Natural killer cell (primary cell): ENCODE data around the gene DACH1. TPM values are rescaled to one million over a fixed set of nuclear protein-coding genes. Genes with fewer than 3 reads are reported as not detected.

ENCODE experiments used
- ATAC-seq, 3 donors: fragments of 150-1000 bp in 2 of 3; fragments of 200-7000 bp in 1 of 3; cut with Tn5 transposase; 1 replicate in 1 of 3; 2 replicates in 2 of 3; pipeline ENCODE4 v1.10.0; 2021; ENCODE audit warnings: mild to moderate bottlenecking in 2 of 3, moderate library complexity in 2 of 3
- DNase-seq, 2 donors: peaks; one replicate each; pipeline versions ENCODE4 v3.0.0 to v3.0.0-alpha.2; 2013 to 2021; ENCODE audit warnings: mixed read lengths in 1 of 2
- H3K27ac ChIP-seq: one replicate; pipeline ENCODE4 v1.5.1; 2013; ENCODE audit warnings: mild to moderate bottlenecking, low read length
- H3K27me3 ChIP-seq: one replicate; pipeline ENCODE4 v1.6.1; 2013; ENCODE audit warnings: low read length; ENCODE audit not compliant: control insufficient read depth, insufficient read depth
- H3K36me3 ChIP-seq: one replicate; pipeline ENCODE4 v1.6.1; 2013; ENCODE audit warnings: low read length; ENCODE audit not compliant: control insufficient read depth, insufficient read depth
- H3K4me1 ChIP-seq: one replicate; pipeline ENCODE4 v1.6.1; 2013; ENCODE audit warnings: low read length; ENCODE audit not compliant: control insufficient read depth, insufficient read depth
- H3K4me3 ChIP-seq: one replicate; pipeline ENCODE4 v1.5.1; 2013; ENCODE audit warnings: low read length
- H3K9me3 ChIP-seq: one replicate; pipeline ENCODE4 v1.6.1; 2013; ENCODE audit warnings: low read length; ENCODE audit not compliant: control insufficient read depth, insufficient read depth
- H3K27ac Mint-ChIP-seq, 2 donors: one replicate each; pipeline ENCODE4 v1.8.0; 2022; ENCODE audit warnings: mild to moderate bottlenecking in 2 of 2, mixed read lengths in 2 of 2, moderate library complexity in 1 of 2
- H3K27me3 Mint-ChIP-seq, 2 donors: one replicate each; pipeline ENCODE4 v1.8.0; 2022; ENCODE audit warnings: low read depth in 2 of 2, mixed read lengths in 2 of 2
- H3K36me3 Mint-ChIP-seq: one replicate; pipeline ENCODE4 v1.8.0; 2022; ENCODE audit warnings: mixed read lengths
- H3K4me1 Mint-ChIP-seq, 2 donors: one replicate each; pipeline ENCODE4 v1.8.0; 2022; ENCODE audit warnings: mixed read lengths in 2 of 2
- H3K4me3 Mint-ChIP-seq: one replicate; pipeline ENCODE4 v1.8.0; 2022; ENCODE audit warnings: mild to moderate bottlenecking, moderate library complexity, mixed read lengths
- H3K9me3 Mint-ChIP-seq, 2 donors: one replicate each; pipeline ENCODE4 v1.8.0; 2022; ENCODE audit warnings: mixed read lengths in 2 of 2
- CTCF ChIP-seq: fragments of 200-600 bp; IDR thresholded peaks from one replicate; pipeline ENCODE4 v1.8.0; 2022; ENCODE audit warnings: antibody characterized with exemption
- WGBS: methylation state at CpG from one replicate; pipeline ENCODE4 v1.1.7; 2013; ENCODE audit warnings: missing lambda C conversion rate; ENCODE audit not compliant: insufficient coverage; 5-methylcytosine and 5-hydroxymethylcytosine counted together
- intact Hi-C: fragments of 100-400 bp; cut with micrococcal nuclease; formaldehyde crosslinking; loops from one replicate; pipeline ENCODE4 v1.14.2; 2022
- total RNA-seq, 4 donors: library from RNA; stranded (reverse); fragments of 120-200 nt in 1 of 4; gene quantifications; one replicate each; pipeline versions ENCODE4 v1.2.3 to v1.2.4, GENCODE V29; 2013 to 2022

DACH1 gene
- total RNA-seq, 3 donors from 2014 or later (not counting 1 experiment from before 2014, with no cell fraction given), result 0.29 to 2.3 (median 0.49) TPM

GRCh38 chr13:71578048-71578447 is 289.0 kb downstream of the DACH1 start:
- H3K27me3 Mint-ChIP-seq, result no peaks in the 10 kb centered on the region
- peaks cover 4 to 9% of the 10 kb centered on the region in 2 donors for H3K9me3 Mint-ChIP-seq
- Histone ChIP-seq H3K4me1 (no peaks in the 10 kb centered on the region), H3K27me3 (no peaks in the 10 kb centered on the region), H3K36me3 (no peaks in the 10 kb centered on the region), H3K4me3 (no peak overlapping the region), H3K27ac (no peak overlapping the region), H3K9me3 (peaks cover 3% of the 10 kb centered on the region)
- no peak for TF ChIP-seq CTCF
- no peak overlapping the region for H3K27ac Mint-ChIP-seq
- ATAC-seq (no peak), DNase-seq (no peak)
- WGBS, result 87% methylated on average over 4 of the region's 6 CpGs
- H3K4me3 Mint-ChIP-seq, result no peak overlapping the region
- no peaks in the 10 kb centered on the region for H3K4me1 Mint-ChIP-seq
- intact Hi-C loops, result no loop called here
- H3K36me3 Mint-ChIP-seq, result no peaks in the 10 kb centered on the region

DNA sequence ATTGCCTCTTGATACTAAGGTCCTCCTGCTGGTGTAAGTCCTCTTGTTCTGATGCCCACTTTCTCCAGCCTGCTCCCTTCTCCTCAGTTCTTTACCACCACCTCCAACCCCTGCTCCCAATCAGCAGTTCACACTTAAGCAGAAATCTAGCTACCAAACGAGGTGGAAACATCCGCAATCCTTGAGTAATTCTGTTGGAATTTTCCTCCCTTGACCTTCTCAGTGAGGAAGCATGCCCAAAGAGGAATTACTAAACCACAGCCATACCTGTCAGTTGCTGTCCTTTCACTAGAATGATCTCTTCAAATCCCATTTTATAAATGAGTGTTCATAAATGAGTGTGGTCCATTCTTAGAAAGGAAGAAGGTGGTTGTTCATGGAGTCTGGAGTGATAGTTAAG is 289.9 kb downstream of the DACH1 start:
- ATAC-seq (no peak), DNase-seq (no peak)
- intact Hi-C loops, result no loop called here
- Histone ChIP-seq H3K27ac (no peak overlapping the region), H3K36me3 (no peaks in the 10 kb centered on the region), H3K27me3 (no peaks in the 10 kb centered on the region), H3K9me3 (peaks cover 3% of the 10 kb centered on the region), H3K4me1 (no peaks in the 10 kb centered on the region), H3K4me3 (no peak overlapping the region)
- peaks cover 4 to 9% of the 10 kb centered on the region in 2 donors for H3K9me3 Mint-ChIP-seq
- H3K4me3 Mint-ChIP-seq, result no peak overlapping the region
- H3K27ac Mint-ChIP-seq, result no peak overlapping the region
- no peaks in the 10 kb centered on the region for H3K4me1 Mint-ChIP-seq
- 94% methylated on average over 2 of the region's 2 CpGs for WGBS
- H3K36me3 Mint-ChIP-seq, result no peaks in the 10 kb centered on the region
- TF ChIP-seq CTCF, result no peak
- H3K27me3 Mint-ChIP-seq, result no peaks in the 10 kb centered on the region

DNA sequence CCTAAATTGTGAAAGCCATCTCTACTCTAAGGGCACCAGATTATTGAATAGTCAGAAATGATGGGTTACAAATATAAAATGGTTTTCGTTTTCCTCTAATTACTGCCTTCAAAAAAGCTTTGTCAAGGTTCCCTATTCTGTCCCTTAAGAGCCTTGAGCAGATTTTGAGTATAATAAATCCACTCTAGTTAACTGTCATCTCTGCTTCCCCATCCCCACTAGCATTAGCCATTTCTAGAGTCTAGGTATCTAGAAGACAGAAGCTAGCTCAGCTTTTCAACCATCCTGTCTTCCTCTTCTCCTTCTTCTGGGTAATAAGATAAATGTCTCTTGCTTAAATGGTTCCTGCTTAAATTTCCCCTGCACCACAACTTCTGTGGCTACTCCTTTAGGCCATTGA is 290.4 kb downstream of the DACH1 start:
- 33% methylated on average over 1 of the region's 1 CpG for WGBS
- ATAC-seq, result no peak
- H3K4me1 ChIP-seq, result no peaks in the 10 kb centered on the region

More for the DNA sequence above, 290.4 kb downstream of the DACH1 start:
- no peak for DNase-seq
- Mint-ChIP-seq H3K4me1 (no peaks in the 10 kb centered on the region), H3K9me3 (peaks cover 4 to 6% of the 10 kb centered on the region in 2 donors), H3K27ac (no peak overlapping the region), H3K36me3 (no peaks in the 10 kb centered on the region), H3K4me3 (no peak overlapping the region), H3K27me3 (no peaks in the 10 kb centered on the region)
- TF ChIP-seq CTCF, result no peak
- Histone ChIP-seq H3K36me3 (no peaks in the 10 kb centered on the region), H3K9me3 (peaks cover 3% of the 10 kb centered on the region), H3K27me3 (no peaks in the 10 kb centered on the region), H3K27ac (no peak overlapping the region), H3K4me3 (no peak overlapping the region)
- intact Hi-C loops, result no loop called here
